HG02571 (cell line): ENCODE data around the gene SESN1.

ENCODE experiments used
- ATAC-seq: cut with Tn5 transposase; IDR thresholded peaks from one replicate; pipeline ENCODE4 v1.9.1; 2021; ENCODE audit warnings: mild to moderate bottlenecking, moderate library complexity; ENCODE audit not compliant: unreplicated experiment

SESN1 gene

GRCh38 chr6:108942556-108943492, 151.8 kb downstream of the SESN1 start:
- no peak for ATAC-seq

DNA sequence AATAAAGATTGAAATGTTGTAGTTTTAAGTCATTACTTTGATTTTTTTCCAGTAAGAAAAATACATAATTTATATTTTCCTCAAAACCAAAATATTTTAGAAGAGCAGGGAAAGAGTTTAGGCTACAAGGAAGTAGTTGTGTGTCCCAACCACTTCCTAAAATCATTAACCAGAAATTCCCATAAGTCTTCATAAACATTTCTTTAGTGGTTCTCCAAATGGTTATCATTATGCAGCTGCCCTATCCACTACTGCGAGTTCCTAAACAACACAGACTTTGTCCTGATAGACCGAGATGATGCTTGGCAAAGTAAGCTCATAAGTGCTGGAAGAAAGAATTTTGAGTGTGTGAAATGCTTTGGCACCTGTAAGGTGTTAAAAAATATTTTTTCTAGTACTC, 152.8 kb downstream of the SESN1 start:
- no peak for ATAC-seq

- ATAC-seq: no peak
Measured at GRCh38 chr6:108941281-108941680, 153.4 kb downstream of the SESN1 start.

- no peak for ATAC-seq
Measured at GRCh38 chr6:108940741-108941140, 153.9 kb downstream of the SESN1 start.

DNA sequence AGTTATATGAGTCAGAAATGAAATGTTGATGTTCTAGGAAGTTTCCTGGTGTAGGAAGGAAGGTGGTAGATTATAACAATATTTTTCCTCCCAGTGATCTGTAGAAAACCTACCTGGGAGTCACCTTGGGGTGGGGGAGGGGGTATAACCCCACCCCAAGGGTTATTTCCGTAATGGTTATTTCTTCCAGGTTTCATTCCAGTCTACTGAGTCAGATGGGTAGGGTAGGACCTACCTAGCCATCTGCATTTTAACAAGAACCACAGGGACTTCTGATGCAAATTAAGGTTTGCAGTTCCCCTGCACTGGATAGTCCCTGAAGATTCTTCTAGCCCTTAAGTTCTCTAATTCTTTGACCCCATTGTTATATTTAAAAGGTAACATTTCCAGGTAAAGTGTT, 157.5 kb downstream of the SESN1 start:
- ATAC-seq: no peak
